NK-92 (cell line): ENCODE data around the gene EBP.
"Not testable (repeated sequence)": the region's sequence is repeated elsewhere in the genome, so short reads cannot be mapped to it uniquely, and the experiment has no call there.

Source experiments
- DNase-seq: peaks from one replicate; lab custom pipeline; 2025; ENCODE audit not compliant: unreplicated experiment; lab: John Stamatoyannopoulos, UW

The EBP gene

DNA sequence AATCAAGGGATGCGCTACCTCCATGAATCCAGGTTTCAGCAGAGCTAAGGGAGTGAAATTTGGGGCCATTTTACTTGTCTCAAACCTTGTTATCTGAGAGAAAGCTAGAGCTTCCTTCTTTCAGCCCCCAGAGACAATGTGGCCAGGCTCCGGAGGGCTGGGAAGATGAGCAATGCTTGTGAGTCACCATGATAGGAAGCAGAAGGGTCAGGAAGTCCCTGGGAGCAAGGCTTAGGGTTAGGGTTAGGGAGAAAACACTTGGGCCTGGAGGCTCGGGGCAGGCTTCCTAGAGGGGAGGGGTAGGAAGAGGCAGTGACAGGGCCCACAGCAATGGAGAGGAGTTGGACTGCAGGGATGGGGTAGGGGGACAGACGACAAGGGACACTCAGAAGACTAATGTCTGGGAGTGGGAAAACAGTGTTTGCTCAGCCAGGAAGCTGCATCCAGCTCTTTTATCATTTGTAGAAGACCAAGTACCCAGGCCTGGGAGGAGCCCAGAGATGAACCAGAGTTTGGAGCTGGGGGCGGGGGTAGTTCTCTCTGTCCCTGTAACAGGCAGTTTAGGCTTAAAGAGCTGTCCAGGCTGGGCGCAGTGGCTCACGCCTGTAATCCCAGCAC, 29.2 kb upstream of the EBP start:
- DNase-seq, result no peak

GRCh38 chrX:48493890-48494364, 27.7 kb upstream of the EBP start:
- DNase-seq, result no peak

GRCh38 chrX:48496660-48497059, 24.9 kb upstream of the EBP start:
- no peak for DNase-seq

- DNase-seq, result no peak
Observed at GRCh38 chrX:48497871-48498270, 23.7 kb upstream of the EBP start.

DNA sequence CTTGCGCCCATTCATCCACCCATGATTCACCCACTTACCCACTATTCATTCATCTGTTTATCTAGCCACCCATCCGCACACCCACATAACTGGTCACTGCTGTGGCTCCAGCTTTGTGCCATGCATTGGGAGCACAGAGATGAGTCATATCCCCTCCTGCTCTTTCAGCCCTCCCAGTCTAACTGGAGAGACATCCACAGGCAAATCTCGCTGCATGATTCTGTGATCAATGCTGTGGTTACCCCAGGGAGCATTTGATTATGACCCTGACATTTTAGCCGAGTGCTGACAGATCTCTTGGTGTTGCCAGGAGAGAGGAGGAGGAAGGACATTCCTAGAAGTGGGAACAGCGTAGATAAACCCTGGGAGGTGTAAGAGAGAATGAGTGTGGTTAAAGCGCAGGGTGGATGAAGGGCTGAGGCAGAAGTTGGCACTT, 23.2 kb upstream of the EBP start:
- no peak for DNase-seq

- no peak for DNase-seq
Observed at GRCh38 chrX:48504261-48504660, 17.3 kb upstream of the EBP start.

- no peak for DNase-seq
Observed at GRCh38 chrX:48505481-48505880, 16.1 kb upstream of the EBP start.

GRCh38 chrX:48507246-48507645, 14.4 kb upstream of the EBP start:
- no peak for DNase-seq

- DNase-seq, result no peak
Observed at GRCh38 chrX:48508400-48509244, 13.0 kb upstream of the EBP start, which contains the start of gene PORCN. TSS of gene PORCN (plus strand) at chrX:48508992. CDS start at chrX:48509821, 829 bp downstream.

DNA sequence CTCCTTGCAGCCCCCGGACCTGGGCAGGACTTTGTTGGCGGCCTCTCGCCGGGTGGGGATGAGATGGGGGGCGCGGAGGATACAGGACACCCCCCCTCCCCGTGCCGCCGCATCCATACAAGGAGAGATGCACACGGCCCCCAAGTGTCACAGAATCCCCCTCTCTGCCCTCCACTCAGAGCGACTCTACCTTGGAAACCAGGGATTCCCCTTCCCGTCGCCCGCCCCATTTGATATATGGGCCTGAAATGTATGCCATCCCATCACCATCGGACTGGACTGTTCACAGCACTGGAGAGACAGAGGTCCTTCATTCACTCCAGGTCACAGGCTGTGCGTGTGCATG, 12.4 kb upstream of the EBP start:
- DNase-seq, result no peak

DNA sequence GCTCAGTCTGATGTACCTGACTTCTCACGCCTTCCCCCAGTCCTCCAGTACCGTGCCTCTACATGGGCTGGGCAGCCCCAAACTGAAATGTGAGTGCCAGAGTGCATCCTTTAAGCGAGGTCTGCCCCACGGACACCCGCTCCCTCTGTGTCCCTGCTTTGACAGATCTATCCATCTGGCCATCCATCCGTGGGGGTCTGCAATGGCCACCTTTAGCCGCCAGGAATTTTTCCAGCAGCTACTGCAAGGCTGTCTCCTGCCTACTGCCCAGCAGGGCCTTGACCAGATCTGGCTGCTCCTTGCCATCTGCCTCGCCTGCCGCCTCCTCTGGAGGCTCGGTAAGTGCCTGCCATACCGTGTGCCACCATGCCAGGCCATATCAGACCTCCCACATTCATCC, 12.0 kb upstream of the EBP start:
- DNase-seq, result no peak

GRCh38 chrX:48511560-48511959, 10.0 kb upstream of the EBP start:
- no peak for DNase-seq

DNA sequence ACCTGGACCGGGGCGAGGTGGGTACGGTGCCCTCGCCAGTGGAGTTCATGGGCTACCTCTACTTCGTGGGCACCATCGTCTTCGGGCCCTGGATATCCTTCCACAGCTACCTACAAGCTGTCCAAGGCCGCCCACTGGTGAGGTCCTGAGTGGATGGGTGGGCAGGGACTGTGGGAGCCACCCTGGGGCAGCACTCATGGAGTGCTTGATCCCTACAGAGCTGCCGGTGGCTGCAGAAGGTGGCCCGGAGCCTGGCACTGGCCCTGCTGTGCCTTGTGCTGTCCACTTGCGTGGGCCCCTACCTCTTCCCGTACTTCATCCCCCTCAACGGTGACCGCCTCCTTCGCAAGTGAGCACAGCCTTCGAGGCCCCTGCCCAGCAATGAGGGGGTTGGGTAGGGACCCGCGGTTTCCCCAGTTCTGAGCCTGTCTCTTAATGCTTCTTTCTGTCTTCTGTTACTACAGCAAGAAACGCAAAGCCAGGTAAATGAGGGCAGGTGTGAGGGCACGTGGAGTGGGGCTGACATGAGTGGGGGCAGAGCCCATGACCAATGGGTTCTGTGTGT, 9.2 kb upstream of the EBP start:
- DNase-seq, result no peak

DNA sequence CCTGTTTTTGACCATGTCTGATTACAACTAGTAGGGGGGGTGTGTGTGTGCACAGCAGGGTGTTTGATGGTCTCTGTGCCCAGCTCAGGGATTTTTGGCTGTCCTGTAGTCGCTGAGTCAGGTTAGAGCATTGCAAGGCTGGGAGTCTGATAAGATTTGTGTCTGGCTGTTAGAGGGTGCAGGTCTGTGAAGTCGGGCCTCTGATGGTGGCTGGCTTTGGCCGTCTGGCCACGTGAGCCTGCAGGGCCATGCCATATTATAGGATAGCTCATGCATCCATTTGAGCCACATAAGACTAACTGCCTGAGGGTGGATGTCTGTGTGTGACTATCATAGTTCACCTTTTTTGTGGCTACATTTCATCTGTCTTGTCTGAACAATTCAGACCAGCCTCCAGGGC, 7.9 kb upstream of the EBP start:
- DNase-seq, result no peak

DNA sequence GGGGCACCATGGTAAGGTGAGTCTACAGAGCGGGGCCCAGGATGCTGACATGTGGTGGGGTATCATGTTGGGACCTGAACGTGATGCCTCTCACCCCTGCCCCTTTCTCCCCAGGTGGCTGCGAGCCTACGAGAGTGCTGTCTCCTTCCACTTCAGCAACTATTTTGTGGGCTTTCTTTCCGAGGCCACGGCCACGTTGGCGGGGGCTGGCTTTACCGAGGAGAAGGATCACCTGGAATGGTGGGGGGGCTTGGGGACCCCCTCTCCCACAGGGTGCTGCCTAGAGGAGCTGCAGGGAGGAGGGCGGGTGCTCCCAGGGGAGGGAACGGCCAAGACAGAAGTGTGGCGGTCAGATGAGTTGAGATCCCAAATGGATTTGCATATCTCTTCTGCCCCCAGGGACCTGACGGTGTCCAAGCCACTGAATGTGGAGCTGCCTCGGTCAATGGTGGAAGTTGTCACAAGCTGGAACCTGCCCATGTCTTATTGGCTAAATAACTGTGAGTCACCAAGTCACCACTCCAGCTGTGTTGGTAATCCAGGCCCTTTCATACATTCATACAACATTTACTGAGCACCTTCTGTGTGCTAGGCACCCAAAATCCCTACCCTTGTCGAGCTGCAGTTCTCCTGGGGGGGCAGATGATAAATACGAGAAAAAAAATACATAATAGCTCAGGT, 7.3 kb upstream of the EBP start:
- DNase-seq, result no peak

DNA sequence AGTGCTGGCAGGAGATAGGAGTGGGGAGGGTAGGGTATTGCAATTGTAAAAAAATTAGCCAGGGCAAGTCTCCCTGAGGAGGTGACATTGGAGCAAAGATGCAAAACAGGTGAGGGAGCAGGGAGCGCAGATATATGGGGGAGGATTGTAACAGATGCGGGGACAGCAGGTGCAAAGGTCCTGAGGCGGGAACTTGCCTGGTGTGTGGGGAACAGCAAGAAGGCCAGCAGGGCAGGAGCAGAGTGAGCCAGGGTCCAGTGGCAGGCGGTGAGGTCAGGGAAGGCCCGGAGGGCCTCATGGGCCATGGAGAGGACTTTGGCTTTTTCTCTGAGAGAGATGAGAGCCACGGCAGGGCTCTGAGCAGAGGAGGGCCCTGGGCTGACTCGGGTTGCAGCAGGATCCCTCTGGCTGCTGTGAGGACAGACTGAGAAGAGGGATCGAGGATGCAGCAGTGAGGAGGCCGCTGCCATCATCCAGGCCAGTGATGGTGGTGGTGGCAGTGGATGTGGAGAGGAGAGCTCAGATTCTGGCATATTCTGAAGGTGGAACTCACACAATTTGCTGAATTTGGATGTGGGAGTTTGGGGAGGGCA, 6.6 kb upstream of the EBP start:
- no peak for DNase-seq

DNA sequence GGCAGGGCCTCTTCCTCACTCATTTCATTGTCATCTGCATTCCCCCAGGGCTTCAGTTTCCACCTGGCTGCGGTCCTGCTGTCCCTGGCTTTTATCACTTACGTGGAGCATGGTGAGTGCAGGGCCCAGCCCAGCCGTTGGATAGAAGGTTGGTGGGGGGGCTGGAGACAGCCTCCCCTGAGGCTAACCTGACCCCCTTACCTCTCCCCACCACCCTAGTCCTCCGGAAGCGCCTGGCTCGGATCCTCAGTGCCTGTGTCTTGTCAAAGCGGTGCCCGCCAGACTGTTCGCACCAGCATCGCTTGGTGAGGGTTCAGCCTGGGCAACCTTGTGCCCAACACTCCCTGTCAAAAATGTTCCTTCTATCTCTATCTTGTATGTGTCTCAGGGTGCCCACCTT, 5.8 kb upstream of the EBP start:
- no peak for DNase-seq

DNA sequence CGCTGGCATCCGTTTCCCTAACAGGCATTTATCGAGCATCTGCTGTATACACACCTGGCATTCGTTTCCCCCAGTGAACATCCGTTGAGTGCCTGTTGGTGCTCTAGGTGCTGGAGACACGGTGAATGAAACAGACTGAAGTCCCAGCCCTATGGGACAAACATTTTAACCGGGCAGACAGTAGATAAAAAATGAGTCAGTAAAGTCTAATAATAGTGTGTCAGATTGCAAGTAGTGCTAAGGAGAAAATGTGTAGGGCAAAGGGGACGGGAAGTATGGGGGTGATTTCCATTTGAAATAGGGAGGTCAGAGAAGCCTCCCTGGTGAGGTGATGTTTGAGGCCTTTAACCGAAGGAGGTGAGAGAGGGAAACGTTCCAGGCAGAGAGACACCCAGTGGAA, 5.3 kb upstream of the EBP start:
- DNase-seq, result no peak

- no peak for DNase-seq
Observed at GRCh38 chrX:48516987-48517386, 4.6 kb upstream of the EBP start.

DNA sequence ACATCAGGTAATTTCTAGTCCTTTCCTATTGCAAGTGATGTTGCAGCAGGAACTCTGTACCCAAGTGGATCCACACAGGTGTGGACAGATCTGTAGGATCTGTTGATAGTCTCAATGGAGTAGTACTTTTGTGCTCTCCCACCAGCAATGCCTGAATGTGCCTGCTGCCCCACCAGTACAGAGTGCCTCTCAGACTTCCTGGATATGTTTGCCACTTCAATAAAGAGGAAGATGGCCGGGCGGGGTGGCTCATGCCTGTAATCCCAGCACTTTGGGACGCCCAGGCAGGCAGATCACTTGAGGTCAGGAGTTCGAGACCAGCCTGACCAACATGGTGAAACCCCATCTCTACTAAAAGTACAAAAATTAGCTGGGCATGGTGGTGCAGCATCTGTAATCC, 2.1 kb upstream of the EBP start:
- not testable (repeated sequence) for DNase-seq

GRCh38 chrX:48520455-48520854, 1.2 kb upstream of the EBP start:
- DNase-seq, result no peak
